ENCODE results near the gene C19orf53.

Gene C19orf53

DNA sequence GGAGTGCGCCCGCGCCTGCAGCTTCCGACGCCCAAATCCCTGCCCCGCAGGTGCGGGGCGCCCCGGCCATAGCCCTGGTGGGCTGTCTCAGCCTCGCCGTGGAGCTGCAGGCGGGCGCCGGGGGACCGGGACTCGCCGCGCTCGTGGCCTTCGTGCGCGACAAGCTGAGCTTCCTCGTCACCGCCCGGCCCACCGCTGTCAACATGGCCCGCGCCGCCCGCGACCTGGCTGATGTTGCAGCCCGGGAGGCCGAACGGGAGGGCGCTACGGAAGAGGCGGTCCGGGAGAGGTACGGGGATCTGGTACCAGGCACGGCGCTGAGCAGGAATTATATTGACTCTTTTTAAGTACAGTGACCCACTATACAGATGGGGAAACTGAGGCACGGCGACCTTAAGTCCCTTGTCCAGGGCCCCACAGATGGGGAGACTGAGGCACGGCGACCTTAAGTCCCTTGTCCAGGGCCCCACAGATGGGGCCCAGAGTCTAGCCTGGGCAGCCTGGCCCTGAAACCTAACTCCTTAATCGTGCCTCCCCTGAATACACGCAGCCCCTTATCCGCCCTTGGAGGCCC, 9.3 kb upstream of the C19orf53 start:
- no peaks in the 10 kb centered on the region for H3K27me3 ChIP-seq
- TF ChIP-seq, protein P1, sequence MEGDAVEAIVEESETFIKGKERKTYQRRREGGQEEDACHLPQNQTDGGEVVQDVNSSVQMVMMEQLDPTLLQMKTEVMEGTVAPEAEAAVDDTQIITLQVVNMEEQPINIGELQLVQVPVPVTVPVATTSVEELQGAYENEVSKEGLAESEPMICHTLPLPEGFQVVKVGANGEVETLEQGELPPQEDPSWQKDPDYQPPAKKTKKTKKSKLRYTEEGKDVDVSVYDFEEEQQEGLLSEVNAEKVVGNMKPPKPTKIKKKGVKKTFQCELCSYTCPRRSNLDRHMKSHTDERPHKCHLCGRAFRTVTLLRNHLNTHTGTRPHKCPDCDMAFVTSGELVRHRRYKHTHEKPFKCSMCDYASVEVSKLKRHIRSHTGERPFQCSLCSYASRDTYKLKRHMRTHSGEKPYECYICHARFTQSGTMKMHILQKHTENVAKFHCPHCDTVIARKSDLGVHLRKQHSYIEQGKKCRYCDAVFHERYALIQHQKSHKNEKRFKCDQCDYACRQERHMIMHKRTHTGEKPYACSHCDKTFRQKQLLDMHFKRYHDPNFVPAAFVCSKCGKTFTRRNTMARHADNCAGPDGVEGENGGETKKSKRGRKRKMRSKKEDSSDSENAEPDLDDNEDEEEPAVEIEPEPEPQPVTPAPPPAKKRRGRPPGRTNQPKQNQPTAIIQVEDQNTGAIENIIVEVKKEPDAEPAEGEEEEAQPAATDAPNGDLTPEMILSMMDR (IDR thresholded peaks at IDR 0.05; ENCODE audit: low read depth, low read length) = no peak
- peak overlapping the region; percentile 77 for H3K4me3 ChIP-seq (ENCODE audit: low read depth, low read length)
- H3K36me3 ChIP-seq = peaks cover 23% of the 10 kb centered on the region
- H3K4me1 ChIP-seq = no peaks in the 10 kb centered on the region
- H3K9me3 ChIP-seq = no peaks in the 10 kb centered on the region; the same call in 1 of the 2 replicates
- DNase-seq = peak; percentile 46

DNA sequence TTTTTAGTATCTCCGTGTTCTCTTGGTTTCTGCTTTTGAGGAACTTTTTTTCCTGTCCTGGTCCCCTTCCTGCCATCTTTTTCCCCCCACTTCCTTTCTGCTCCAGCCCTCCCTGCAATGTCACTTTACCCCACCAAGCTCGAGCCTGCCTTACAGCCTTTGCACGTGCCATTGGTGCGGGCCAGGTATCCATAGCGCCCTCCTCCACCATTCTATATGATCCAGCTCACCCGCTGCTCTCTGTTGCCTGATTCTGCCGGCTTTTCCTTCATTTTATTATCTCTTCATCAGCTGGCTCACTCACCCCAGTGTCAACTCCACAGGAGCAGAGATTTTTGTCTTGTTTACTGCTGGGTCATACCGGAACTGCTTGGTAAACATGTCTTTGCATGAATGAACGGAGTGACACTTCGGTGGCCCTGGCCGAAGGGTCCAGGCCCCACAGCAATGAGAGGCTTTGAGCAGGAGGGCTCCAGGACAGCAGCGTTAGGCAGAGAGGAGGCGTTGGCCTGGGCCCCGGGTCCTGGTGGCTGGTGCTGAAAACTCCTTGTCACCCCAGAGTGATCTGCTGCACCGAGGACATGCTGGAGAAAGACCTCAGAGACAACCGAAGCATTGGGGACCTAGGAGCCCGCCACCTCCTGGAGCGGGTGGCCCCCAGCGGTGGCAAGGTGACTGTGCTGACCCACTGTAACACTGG, 8.7 kb upstream of the C19orf53 start:
- no peaks in the 10 kb centered on the region for H3K4me1 ChIP-seq
- H3K9me3 ChIP-seq = no peaks in the 10 kb centered on the region; the same call in 1 of the 2 replicates
- no peak for DNase-seq
- H3K27me3 ChIP-seq = no peaks in the 10 kb centered on the region
- H3K4me3 ChIP-seq (ENCODE audit: low read depth, low read length) = peak overlapping the region; percentile 77
- TF ChIP-seq, protein P1 (IDR thresholded peaks at IDR 0.05; ENCODE audit: low read depth, low read length) = no peak
- H3K36me3 ChIP-seq = peaks cover 28% of the 10 kb centered on the region

DNA sequence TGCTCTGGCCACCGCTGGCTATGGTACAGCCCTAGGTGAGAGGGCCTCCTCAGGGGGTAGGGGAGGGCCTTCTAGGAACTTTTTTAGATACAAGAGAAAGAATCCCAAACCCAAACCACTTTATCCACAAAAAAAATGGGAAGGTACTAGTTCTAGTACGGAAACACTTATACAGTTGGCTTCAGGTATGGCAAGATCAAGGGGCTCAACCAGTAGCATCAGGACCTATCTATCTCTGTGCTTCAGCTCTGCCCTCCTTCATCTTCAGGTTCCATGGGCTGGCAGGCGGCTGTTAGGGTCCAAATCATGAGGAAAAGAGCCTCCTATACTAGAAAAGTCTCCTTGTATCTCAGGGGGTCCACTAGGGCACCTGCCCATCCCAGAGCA, 8.2 kb upstream of the C19orf53 start:
- no peak overlapping the region for H3K4me3 ChIP-seq (ENCODE audit: low read depth, low read length)
- no peak for DNase-seq
- peaks cover 27% of the 10 kb centered on the region for H3K36me3 ChIP-seq
- H3K4me1 ChIP-seq = no peaks in the 10 kb centered on the region
- no peaks in the 10 kb centered on the region for H3K27me3 ChIP-seq
- no peaks in the 10 kb centered on the region; the same call in 1 of the 2 replicates for H3K9me3 ChIP-seq
- TF ChIP-seq, protein P1 (IDR thresholded peaks at IDR 0.05; ENCODE audit: low read depth, low read length) = no peak

DNA sequence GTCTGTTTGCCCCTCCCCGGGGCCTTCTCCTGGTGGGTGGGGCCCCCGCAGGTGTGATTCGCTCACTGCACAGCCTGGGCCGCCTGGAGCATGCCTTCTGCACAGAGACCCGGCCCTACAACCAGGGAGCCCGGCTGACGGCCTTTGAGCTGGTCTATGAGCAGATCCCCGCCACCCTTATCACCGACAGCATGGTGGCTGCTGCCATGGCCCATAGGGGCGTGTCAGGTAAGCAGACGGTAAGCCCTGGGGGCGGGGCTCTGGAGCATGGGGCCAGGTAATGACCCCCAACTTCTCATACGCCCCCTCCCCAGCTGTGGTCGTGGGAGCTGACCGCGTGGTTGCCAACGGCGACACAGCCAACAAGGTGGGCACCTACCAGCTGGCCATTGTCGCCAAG, 5.7 kb upstream of the C19orf53 start:
- H3K36me3 ChIP-seq = peaks cover 28% of the 10 kb centered on the region
- no peaks in the 10 kb centered on the region for H3K27me3 ChIP-seq
- no peak overlapping the region for H3K4me3 ChIP-seq (ENCODE audit: low read depth, low read length)
- DNase-seq = no peak
- H3K9me3 ChIP-seq = no peaks in the 10 kb centered on the region; the same call in 1 of the 2 replicates
- H3K4me1 ChIP-seq = no peaks in the 10 kb centered on the region
- TF ChIP-seq, protein P1 (IDR thresholded peaks at IDR 0.05; ENCODE audit: low read depth, low read length) = no peak

DNA sequence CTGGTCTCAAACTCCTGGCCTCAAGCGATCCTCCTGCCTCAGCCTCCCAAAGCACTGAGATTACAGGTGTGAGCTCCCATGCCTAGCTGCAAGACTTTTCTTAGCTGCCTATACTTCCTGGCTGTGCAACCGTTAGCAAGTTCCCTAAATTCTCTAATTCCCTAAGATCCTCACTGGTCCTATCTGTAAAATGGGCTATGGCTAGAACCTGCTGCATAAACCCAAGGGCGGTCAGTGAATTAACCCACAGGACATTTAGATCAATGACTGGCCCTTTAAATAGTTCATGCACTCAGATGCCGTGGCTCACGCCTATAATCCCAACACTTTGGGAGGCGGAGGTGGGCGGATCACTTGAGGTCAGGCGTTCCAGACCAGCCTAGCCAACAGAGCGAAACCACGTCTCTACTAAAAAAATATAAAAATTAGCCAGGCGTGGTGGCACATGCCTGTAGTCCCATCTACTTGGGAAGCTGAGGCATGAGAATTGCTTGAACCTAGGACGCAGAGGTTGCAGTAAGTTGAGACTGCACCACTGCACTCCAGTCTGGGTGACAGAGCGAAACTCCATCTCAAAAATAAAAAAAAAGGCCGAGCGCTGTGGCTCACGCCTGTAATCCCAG, 4.1 kb upstream of the C19orf53 start:
- Histone ChIP-seq H3K9me3 (no peaks in the 10 kb centered on the region), H3K36me3 (peaks cover 28% of the 10 kb centered on the region), H3K4me3 (ENCODE audit: low read depth, low read length) (no peak overlapping the region), H3K27me3 (no peaks in the 10 kb centered on the region), H3K4me1 (no peaks in the 10 kb centered on the region)
- TF ChIP-seq, protein P1 (IDR thresholded peaks at IDR 0.05; ENCODE audit: low read depth, low read length) = no peak
- DNase-seq = no peak

DNA sequence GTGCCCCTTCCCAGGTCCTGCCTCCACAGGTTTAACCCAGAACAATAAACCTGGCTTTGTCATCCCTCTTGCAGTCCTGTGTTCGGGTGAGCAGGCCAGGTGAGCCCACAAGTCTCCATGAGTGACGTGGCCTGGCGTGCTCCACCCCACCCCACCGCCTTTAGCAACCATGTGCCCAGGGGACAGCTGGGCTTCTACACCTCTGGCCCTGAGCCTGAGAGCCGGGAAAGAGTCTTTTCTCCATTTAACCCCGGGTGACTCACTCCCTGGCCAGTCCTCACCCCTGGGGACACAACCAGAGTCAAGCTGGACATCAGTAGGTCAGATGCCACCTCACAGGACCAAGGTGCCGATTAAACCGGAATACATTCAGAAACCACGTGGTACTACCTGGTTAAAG, 4.1 kb downstream of the C19orf53 start:
- DNase-seq = no peak
- Histone ChIP-seq H3K27me3 (no peaks in the 10 kb centered on the region), H3K4me3 (ENCODE audit: low read depth, low read length) (no peak overlapping the region), H3K9me3 (no peaks in the 10 kb centered on the region), H3K4me1 (peaks cover 5% of the 10 kb centered on the region; the same call in 1 of the 2 replicates), H3K36me3 (peaks cover 23% of the 10 kb centered on the region)
- TF ChIP-seq, protein P1 (IDR thresholded peaks at IDR 0.05; ENCODE audit: low read depth, low read length) = no peak
